Adipose tissue (tissue), 3 donors: ENCODE data around the gene VARS1. TPM values are rescaled to one million over a fixed set of nuclear protein-coding genes. Genes with fewer than 3 reads are reported as not detected.
"Not testable (repeated sequence)": the region's sequence is repeated elsewhere in the genome, so short reads cannot be mapped to it uniquely, and the experiment has no call there.

Source experiments
- H3K27ac ChIP-seq: one replicate; pipeline ENCODE4 v1.5.1; 2013; ENCODE audit warnings: low read depth, low read length
- WGBS, 3 donors: extraction: QIAGEN DNeasy Blood & Tissue Kit; methylation state at CpG; one replicate each; pipeline ENCODE4 v1.1.7; 2013; 5-methylcytosine and 5-hydroxymethylcytosine counted together
- polyA plus RNA-seq, 3 donors: library from polyadenylated mRNA; stranded (reverse); fragments of 200-250 nt; gene quantifications; one replicate each; pipeline ENCODE4 v1.2.3, GENCODE V29; 2013
- donor health status: healthy with polysubstance abuse.
- donor health status: Bipolar disorder and iron deficiency.
- donor health status: healthy.

Gene VARS1
- 10 to 100 TPM; 24.2 to 38.6 (median 29.1) TPM for polyA plus RNA-seq

DNA sequence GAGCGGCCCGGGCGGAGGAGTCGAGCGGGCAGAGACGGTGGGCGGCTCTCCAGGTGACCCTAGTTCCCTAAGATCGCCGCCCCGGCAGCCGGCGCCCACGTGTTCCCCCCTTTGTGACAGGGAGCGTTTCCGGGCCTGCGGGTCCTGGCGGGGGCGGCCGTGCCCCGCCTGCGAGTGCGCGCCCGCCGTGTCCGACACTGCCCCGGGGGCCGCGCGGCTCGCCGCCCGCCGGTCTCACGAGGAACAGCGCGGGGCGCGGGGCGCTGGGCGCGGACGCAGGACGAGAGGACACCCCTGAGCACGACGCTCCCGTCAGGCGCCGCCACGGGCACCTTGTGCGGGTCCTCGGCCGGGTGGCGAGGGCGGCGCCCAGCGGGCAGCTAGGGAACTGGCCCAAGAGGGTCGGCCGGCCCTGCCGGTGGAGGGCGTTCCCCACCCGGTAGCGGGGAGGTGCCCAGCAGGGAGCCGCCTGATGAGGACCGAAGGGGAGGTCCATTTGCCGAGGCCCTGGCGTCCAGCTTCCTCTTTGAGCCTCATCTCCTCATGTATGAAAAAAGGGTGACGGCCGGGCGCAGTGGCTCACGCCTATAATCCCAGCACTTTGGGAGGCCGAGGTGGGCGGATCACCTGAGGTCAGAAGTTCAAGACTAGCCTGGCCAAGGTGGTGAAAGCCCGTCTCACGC, at the start of gene VARS1:
VARS1 (minus strand) TSS at position 137 of the 683 bp plus-strand sequence. CDS start 535 bp downstream, outside the sequence.
- H3K27ac ChIP-seq, result peak within 1 kb of the TSS; percentile 89
- 0 to 1% (median 1%) methylated on average over 65 to 75 of the region's 75 CpGs for WGBS, 3 donors

GRCh38 chr6:31844507-31844906, 49.0 kb upstream of the VARS1 start:
- H3K27ac ChIP-seq, result no peak overlapping the region
- 87 to 98% (median 94%) methylated on average over 3 of the region's 3 CpGs for WGBS, 3 donors

DNA sequence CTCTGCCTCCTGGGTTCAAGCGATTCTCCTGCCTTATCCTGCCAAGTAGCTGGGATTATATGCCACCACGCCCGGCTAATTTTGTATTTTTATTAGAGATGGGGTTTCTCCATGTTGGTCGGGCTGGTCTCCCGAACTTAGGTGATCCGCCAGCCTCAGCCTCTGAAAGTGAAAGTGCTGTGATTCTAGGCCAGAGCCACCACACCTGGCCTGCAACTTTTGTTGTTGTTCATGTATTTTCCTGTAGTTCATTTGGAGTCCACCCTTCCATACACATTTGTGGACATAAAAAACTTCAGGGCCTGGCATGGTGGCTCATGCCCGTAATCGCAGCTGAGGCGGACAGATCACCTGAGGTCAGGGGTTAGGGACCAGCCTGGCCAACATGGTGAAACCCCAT, 46.5 kb upstream of the VARS1 start:
- no peak overlapping the region for H3K27ac ChIP-seq
- WGBS, 3 donors, result 89 to 93% (median 90%) methylated on average over 9 of the region's 9 CpGs

- 87 to 90% (median 89%) methylated on average over 8 of the region's 8 CpGs for WGBS, 3 donors
- H3K27ac ChIP-seq, result not testable (repeated sequence)
These were observed 44.2 kb upstream of the VARS1 start for GRCh38 chr6:31839779-31840126.

- WGBS, 3 donors, result 93 to 95% (median 94%) methylated on average over 3 of the region's 3 CpGs
- no peak overlapping the region for H3K27ac ChIP-seq
These were observed 43.4 kb upstream of the VARS1 start for GRCh38 chr6:31838968-31839367.

DNA sequence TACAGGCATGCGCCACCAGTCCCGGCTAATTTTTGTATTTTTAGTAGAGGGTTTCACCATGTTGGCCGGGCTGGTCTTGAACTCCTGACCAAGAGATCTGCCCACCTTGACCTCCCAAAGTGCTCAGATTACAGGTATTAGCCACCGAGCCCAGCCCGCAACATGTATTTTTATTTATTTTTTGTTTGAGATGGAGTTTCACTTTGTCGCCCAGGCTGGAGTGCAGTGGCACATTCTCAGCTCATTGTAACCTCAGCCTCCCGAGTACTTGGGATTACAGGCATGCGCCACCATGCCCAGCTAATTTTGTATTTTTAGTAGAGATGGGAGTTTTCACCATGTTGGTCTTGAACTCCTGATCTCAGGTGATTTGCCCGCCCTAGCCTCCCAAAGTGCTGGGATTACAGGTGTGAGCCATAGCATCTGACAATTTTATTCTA, 42.6 kb upstream of the VARS1 start:
- not testable (repeated sequence) for H3K27ac ChIP-seq
- WGBS, 3 donors, result 87 to 90% (median 87%) methylated on average over 9 of the region's 9 CpGs

- H3K27ac ChIP-seq, result no peak overlapping the region
- WGBS, 3 donors, result 9 to 33% (median 14%) methylated on average over 1 of the region's 1 CpG
These were observed 42.0 kb upstream of the VARS1 start for GRCh38 chr6:31837369-31838113.

DNA sequence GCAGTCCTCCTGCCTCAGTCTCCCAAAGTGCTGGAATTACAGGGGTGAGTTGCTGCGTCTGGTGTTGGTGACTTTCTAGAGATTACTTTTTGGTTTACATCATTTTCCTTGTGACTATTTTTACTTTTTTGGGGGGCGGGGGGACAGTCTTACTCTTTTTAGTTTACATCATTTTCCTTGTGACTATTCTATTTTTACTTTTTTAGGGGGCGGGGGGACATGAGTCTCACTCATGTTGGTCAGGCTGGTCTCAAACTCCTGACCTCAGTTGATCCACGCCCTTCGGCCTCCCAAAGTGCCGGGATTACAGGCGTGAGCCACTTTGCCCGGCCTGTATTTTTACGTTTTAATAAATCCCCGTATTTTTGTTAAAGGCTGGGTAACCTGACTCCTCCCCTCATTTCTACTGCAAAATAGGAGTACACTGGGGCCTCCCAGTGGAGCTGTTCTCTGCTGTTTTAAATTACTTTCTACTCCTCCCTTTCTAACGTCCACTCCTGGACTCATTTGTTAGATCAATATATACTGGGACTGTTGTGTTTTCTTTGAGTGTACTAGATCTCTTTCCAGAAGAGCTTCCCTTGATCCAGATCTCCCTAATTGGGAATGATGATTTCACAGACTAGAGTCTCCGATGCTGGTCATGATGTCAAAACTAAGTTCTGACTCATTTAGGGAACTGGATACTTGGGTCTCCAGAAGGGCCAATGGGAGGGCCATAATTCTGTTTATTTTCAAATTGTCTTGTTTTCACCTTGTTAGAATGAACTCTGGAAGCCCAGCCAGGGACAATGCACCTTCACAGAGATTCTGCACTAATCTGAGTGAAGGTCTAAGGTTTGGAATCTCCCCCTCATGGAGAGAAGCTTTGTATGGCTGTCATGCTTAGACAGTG, 41.2 kb upstream of the VARS1 start:
- no peak overlapping the region for H3K27ac ChIP-seq
- WGBS, 3 donors, result 20 to 23% (median 21%) methylated on average over 12 of the region's 12 CpGs

DNA sequence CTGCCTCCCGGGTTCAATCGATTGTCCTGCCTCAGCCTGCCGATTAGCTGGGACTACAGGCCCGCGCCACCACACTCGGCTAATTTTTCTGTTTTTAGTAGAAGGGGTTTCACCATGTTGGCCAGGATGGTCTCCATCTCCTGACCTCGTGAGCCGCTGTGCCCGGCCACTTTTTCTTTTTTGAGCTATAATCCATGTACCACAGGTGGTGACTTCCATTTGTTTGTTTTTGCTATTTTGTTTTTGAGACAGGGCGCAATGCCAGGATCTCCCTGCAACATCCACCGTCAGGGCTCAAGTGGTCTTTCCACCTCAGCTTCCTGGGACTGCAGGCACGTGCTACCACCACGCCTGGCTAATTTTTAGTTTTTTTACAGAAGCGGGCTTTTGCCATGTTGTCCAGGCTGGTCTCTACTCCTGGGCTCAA, 40.5 kb upstream of the VARS1 start:
- WGBS, 3 donors, result 9 to 18% (median 13%) methylated on average over 14 of the region's 14 CpGs
- H3K27ac ChIP-seq, result no peak overlapping the region

DNA sequence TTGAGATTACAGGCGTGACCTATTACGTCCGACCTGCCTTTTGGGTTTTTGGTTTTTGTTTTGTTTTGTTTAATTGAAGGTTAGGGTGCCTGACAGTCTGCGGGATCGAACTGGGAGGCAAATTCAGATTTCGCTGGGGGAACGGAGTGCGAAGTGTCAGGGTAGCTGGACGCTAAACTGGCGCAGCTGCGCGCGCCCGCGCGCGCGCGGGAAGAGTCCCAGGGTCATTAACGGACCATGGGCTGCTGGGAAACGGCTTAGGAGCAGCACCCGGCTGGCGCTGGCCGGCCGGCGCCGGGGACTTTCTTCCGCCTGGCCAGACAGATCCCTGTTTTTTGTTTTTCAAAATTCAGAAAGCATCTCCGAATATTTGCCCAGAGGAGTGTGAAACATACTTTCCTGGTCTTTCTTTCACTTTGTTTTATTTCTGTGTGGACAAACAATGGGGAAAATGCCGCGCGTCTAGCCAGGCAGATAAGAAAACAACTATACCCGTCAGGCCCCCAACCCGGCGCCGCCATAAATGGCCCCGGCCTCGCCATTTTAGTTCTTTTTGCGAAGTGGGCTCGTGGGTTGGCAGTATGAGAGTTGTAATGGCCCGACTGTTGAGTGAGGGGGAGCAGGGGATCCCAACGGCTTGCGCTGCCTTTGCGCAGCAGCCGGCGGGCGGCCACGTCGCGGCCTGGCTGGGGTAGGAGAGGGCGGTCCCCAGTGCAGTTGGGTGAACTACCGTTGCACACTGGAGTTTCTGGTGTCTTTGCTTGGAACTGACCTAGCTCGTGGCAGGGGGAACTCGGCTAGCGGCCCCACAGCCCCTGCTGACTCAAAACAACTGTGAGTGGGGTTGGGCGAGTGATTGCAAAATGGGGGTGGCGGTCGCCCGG, 39.1 kb upstream of the VARS1 start:
- H3K27ac ChIP-seq, result peak overlapping the region; percentile 63
- WGBS, 3 donors, result 0 to 1% (median 0%) methylated on average over 58 to 59 of the region's 59 CpGs

DNA sequence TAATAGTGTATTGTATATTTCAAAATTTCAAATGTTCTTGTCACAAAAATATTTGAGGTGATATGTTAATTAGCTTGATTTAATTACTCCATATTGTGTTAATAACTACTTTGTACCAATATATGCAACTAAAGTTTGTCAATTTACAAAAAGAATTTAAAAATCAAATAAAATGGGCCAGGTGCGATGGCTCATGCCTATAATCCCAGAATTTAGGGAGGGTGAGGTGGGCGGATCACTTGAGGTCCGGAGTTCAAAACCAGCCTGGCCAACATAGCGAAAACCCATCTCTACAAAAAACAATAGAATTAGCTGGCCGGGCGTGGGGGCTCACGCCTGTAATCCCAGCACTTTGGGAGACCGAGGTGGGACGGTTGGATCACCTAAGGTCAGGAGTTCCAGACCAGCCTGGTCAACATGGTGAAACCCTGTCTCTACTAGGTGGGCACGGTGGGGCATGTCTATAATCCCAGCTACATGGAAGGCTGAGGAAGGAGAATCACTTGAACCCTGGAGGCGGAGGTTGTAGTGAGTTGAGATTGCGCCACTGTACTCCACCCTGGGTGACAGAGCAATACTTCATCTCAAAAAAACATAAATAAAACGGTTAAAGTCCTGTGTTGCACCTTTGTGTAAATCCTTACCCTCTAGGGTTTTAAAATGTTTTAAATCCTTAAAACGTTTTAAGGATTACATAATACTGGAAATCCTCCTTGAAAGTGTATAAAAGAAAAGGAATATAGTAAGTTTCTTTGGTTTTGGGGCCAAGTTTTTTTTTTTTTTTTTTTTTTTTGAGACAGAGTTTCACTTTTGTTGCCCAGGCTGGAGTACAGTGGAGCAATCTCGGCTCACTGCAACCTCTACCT, 36.0 kb upstream of the VARS1 start:
- WGBS, 3 donors, result 70 to 83% (median 76%) methylated on average over 15 of the region's 15 CpGs
- H3K27ac ChIP-seq, result no peak overlapping the region

DNA sequence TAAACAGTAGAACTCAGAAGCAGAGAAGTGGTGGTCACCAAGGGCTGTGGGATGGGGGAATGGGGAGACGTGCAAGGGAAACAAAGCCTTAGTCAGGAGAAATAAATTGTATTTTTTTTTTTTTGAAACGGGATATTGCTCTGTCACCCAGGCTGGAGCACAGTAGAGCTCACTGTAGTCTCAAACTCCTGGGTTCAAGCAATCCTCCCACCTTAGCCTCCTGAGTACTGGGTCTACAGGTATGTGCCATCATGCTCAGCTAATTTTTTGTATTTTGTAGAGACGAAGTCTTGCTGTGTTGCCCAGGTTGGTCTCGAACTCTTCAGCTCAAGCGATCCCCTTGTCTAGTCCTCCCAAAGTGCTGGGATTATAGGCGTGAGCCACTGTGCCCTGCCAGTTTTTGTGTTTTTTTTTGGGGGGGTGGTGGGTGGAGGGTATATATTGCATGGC, 35.4 kb upstream of the VARS1 start:
- no peak overlapping the region for H3K27ac ChIP-seq
- 41 to 54% (median 47%) methylated on average over 6 of the region's 6 CpGs for WGBS, 3 donors

GRCh38 chr6:31829633-31830283, 34.2 kb upstream of the VARS1 start:
- 1 to 3% (median 2%) methylated on average over 11 to 15 of the region's 15 CpGs for WGBS, 3 donors
- no peak overlapping the region for H3K27ac ChIP-seq

DNA sequence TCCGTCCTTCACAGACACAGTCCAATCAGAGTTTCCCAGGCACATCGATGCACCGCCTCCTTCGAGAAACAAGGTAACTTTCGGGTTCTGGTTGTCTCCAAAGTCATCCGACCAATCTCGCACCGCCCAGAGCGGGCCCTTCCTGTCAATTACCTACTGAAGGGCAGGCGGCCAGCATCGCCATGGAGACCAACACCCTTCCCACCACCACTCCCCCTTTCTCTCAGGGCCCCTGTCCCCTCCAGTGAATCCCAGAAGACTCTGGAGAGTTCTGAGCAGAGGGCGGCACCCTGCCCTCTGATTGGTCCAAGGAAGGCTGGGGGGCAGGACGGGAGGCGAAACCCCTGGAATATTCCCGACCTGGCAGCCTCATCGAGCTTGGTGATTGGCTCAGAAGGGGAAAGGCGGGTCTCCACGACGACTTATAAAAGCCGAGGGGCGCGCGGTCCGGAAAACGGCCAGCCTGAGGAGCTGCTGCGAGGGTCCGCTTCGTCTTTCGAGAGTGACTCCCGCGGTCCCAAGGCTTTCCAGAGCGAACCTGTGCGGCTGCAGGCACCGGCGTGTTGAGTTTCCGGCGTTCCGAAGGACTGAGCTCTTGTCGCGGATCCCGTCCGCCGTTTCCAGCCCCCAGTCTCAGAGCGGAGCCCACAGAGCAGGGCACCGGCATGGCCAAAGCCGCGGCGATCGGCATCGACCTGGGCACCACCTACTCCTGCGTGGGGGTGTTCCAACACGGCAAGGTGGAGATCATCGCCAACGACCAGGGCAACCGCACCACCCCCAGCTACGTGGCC, 31.9 kb upstream of the VARS1 start, which contains the start of gene HSPA1B:
HSPA1B (plus strand) TSS at position 453 of the 794 bp plus-strand sequence; CDS start at position 666, 213 bp downstream.
- WGBS, 3 donors, result 0 to 1% (median 0%) methylated on average over 46 to 51 of the region's 56 CpGs
- H3K27ac ChIP-seq, result peak within 1 kb of the TSS; percentile 21

GRCh38 chr6:31826793-31827285, 31.3 kb upstream of the VARS1 start:
- 0 to 2% (median 1%) methylated on average over 13 of the region's 13 CpGs for WGBS, 3 donors
- peak overlapping the region; percentile 10 for H3K27ac ChIP-seq
